Lower leg skin (tissue), 4 donors: ENCODE measurements around the gene MATR3. TPM values are rescaled to one million over a fixed set of nuclear protein-coding genes. Genes with fewer than 3 reads are reported as not detected.

Experiments
- DNase-seq, 2 donors: peaks; one replicate each; pipeline ENCODE4 v3.0.0-alpha.2; 2019; ENCODE audit warnings: low spot score in 2 of 2
- H3K4me3 ChIP-seq: fragments of 200-600 bp; sonication (generic); 2 replicates; pipeline ENCODE4 v1.5.1; 2017; ENCODE audit warnings: mild to moderate bottlenecking, low read depth; ENCODE audit not compliant: poor library complexity, severe bottlenecking
- CTCF ChIP-seq, 3 donors: fragments of 450-650 bp; IDR thresholded peaks; one replicate each; pipeline ENCODE4 v1.5.1; 2016; ENCODE audit warnings: antibody characterized with exemption in 3 of 3, mild to moderate bottlenecking in 3 of 3, moderate library complexity in 2 of 3
- POLR2A ChIP-seq, 2 donors: fragments of 450-650 bp; IDR thresholded peaks; one replicate each; pipeline ENCODE4 v1.6.1; 2016 to 2017; ENCODE audit warnings: antibody characterized with exemption in 2 of 2, mild to moderate bottlenecking in 1 of 2, moderate library complexity in 1 of 2
- WGBS, 2 donors: methylation state at CpG; one replicate each; pipeline ENCODE4 v1.1.5; 2018; 5-methylcytosine and 5-hydroxymethylcytosine counted together
- intact Hi-C: fragments of 100-400 bp; cut with DNase I; formaldehyde crosslinking; loops from one replicate; pipeline ENCODE4 v1.15.0; 2023; ENCODE audit warnings: low total_unique reads
- total RNA-seq, 4 donors: library from RNA; depleted of rRNA; stranded (reverse); fragments of >200 nt; gene quantifications; one replicate each; pipeline ENCODE4 v1.1.0, GENCODE V29; 2016

Gene MATR3
- total RNA-seq, 4 donors from 2014 or later: 108 to 135 (median 122) TPM

DNA sequence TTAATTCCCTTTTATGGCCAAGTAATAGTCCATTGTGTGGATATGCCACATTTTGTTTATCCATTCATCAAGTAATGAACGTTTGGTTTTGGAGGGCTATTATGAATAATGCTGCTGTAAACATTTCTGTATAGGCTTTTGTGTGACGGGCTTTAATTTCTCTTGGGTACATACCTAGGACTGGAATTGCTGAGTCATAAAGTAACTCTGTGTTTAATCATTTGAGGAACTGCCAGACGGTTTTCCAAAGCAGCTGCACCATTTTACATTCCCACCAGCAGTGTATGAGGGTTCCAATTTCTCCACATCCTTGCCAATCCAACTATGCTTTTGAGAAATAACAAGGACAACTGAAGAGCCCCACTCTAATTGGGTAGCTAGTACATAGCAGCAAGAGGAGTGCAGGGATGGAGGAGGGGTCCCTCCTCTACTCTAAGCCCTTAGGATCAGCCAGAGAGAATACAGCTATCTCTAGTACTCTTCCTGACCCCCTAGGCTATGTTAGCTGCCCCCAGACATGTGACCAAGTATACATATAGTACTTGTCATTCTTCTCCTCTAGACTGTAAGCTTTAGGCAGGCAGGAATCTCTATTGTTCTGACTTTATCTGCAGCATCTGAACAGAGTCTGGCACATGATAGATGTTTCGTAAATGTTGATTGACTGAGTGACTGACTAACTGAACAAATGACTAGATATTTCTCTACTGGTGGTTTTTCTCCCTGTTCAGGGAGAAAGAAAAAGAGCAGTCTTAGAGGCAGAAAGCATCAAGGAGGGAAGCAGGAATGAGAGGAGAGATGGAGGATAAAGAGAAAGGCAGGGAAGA, 22.1 kb upstream of the MATR3 start:
- TF ChIP-seq CTCF (IDR thresholded peaks at IDR 0.05): no peak
- TF ChIP-seq POLR2A (IDR thresholded peaks at IDR 0.05): no peak
- intact Hi-C loops: no loop called here
- no peak overlapping the region for H3K4me3 ChIP-seq
- WGBS, 2 donors: 39 to 46% methylated on average over 4 of the region's 4 CpGs
- DNase-seq: peak in 1 of 2 donors; percentile 6

GRCh38 chr5:139272471-139273321, 20.8 kb upstream of the MATR3 start:
- H3K4me3 ChIP-seq: no peak overlapping the region
- DNase-seq: peak in 1 of 2 donors; percentile 84
- 59 to 65% methylated on average over 6 of the region's 6 CpGs for WGBS, 2 donors
- no peak for TF ChIP-seq CTCF (IDR thresholded peaks at IDR 0.05)
- no peak for TF ChIP-seq POLR2A (IDR thresholded peaks at IDR 0.05)
- intact Hi-C loops: no loop called here

DNA sequence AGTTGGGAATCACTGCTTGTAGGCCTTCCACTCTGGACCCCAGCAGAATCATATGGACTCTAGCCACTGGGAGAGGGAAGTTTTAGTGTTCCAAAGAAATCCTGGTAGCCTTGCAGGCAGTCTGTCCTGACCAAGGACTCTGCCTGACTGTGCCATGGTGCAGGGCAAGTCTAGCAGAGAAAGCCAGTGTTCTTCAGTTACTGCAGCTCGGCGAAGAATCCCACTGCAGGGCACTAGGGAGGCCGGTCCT, 20.3 kb upstream of the MATR3 start:
- WGBS, 2 donors: 0 to 5% methylated on average over 3 of the region's 3 CpGs
- DNase-seq: no peak

DNA sequence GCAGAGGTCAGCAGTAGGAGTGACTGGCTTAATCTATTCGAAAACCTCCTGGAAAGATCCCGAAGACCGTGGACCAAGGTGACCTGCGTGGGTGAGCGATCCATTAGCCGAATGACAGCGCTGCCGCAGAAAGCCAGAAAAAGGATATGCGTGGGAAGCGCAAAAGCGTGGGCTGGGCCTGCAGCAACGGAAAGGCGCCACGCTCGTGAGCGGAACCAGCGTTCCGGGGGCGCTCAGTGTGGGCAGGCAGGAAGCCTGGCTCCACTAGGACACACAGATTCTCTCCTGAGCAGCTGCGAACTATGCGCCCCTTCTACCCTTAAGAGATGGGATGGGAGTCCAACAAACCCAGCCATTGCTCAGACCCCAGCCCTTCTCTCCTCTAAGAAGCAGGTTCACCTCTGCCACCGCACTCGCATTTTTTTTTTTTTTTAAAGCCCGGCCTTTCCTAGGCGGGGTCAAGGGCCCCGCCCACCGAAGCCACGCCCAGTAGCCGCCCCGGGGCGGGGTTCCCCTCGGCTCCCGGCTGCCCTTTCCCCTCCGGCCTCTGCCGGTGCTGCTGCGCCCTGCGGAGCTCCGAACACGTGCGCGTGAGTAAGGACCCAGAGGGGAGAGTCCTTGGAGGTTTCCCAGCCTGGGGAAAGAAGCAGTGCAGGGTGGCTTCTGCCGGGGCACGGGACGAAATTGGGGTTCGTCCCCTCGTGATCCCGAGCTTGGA, 19.8 kb upstream of the MATR3 start:
- intact Hi-C loops: no loop called here
- DNase-seq: peak; percentile 82 to 97
- WGBS, 2 donors: 0% methylated on average over 38 to 47 of the region's 47 CpGs
- TF ChIP-seq CTCF (IDR thresholded peaks at IDR 0.05) (no peak), POLR2A (IDR thresholded peaks at IDR 0.05) (no peak)
- peak overlapping the region; percentile 28 for H3K4me3 ChIP-seq

More for the DNA sequence above, 20.3 kb upstream of the MATR3 start:
- TF ChIP-seq POLR2A (IDR thresholded peaks at IDR 0.05): no peak
- TF ChIP-seq CTCF (IDR thresholded peaks at IDR 0.05): no peak
- intact Hi-C loops: no loop called here
- H3K4me3 ChIP-seq: peak overlapping the region; percentile 28

GRCh38 chr5:139275536-139275935, 18.0 kb upstream of the MATR3 start:
- H3K4me3 ChIP-seq: no peak overlapping the region
- peak in 1 of 2 donors; percentile 13 for DNase-seq
- intact Hi-C loops: no loop called here
- 74 to 76% methylated on average over 4 of the region's 4 CpGs for WGBS, 2 donors
- TF ChIP-seq CTCF (IDR thresholded peaks at IDR 0.05): no peak
- no peak for TF ChIP-seq POLR2A (IDR thresholded peaks at IDR 0.05)
